ENCODE measurements around the gene PIGX. TPM values are rescaled to one million over a fixed set of nuclear protein-coding genes. Genes with fewer than 3 reads are reported as not detected.

PIGX gene
- total RNA-seq, result 10 to 100 TPM; 12.0 to 25.0 TPM

DNA sequence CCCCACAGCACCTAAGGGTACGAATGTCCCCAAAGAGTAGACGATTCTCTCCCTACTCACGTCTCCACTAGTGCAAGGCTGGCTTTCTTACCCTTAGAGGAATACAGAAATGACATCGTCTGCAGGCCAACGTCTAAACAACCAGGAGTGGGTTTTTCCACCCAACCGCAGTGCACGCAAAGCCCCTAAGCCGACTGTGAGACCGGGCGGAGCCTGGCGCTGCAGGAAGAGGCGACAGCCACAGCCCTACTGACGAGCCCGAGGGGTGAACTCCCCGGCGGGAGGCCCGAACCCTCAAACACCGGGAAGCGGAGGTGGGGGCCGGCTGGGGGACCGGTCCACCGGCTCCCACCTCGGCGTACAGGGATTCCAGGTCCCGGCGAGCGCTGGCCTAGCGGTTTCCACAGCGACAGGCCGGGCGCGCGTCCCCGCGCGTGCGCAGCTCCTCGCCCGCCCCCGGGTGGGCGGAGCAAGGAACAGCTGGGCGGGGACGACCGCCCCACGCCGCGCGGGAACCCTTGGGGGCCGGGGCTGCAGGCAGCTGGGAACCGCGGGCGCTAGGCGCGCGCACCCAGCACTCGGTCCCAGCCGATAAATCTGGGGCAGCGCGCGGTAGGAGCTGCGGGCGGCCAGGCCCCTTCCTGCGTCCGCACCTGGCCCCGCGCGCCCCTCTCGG is at the start of gene PIGX, which contains the start of gene CEP19:
Gene PIGX, plus strand, starts transcription at position 540 of the 676 bp plus-strand sequence.
Gene CEP19, minus strand, starts transcription at position 413 of the 676 bp plus-strand sequence. CDS start 3,593 bp downstream, outside the sequence.
- H3K27me3 ChIP-seq, result no peaks in the 10 kb centered on the region
- peak within 1 kb of the TSS; percentile 87 to 94 for H3K27ac ChIP-seq
- no peaks in the 10 kb centered on the region for H3K9me3 ChIP-seq
- no peaks in the 10 kb centered on the region for H3K36me3 ChIP-seq
- peak within 1 kb of the TSS; percentile 80 to 84 for H3K4me3 ChIP-seq
- peak; percentile 81 for DNase-seq (ENCODE audit: low spot score)
- peaks cover 0 to 19% of the 10 kb centered on the region in 2 donors for H3K4me1 ChIP-seq
- TF ChIP-seq, protein P1, sequence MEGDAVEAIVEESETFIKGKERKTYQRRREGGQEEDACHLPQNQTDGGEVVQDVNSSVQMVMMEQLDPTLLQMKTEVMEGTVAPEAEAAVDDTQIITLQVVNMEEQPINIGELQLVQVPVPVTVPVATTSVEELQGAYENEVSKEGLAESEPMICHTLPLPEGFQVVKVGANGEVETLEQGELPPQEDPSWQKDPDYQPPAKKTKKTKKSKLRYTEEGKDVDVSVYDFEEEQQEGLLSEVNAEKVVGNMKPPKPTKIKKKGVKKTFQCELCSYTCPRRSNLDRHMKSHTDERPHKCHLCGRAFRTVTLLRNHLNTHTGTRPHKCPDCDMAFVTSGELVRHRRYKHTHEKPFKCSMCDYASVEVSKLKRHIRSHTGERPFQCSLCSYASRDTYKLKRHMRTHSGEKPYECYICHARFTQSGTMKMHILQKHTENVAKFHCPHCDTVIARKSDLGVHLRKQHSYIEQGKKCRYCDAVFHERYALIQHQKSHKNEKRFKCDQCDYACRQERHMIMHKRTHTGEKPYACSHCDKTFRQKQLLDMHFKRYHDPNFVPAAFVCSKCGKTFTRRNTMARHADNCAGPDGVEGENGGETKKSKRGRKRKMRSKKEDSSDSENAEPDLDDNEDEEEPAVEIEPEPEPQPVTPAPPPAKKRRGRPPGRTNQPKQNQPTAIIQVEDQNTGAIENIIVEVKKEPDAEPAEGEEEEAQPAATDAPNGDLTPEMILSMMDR (IDR thresholded peaks at IDR 0.05), result peak in 1 of 2 donors; percentile 31

DNA sequence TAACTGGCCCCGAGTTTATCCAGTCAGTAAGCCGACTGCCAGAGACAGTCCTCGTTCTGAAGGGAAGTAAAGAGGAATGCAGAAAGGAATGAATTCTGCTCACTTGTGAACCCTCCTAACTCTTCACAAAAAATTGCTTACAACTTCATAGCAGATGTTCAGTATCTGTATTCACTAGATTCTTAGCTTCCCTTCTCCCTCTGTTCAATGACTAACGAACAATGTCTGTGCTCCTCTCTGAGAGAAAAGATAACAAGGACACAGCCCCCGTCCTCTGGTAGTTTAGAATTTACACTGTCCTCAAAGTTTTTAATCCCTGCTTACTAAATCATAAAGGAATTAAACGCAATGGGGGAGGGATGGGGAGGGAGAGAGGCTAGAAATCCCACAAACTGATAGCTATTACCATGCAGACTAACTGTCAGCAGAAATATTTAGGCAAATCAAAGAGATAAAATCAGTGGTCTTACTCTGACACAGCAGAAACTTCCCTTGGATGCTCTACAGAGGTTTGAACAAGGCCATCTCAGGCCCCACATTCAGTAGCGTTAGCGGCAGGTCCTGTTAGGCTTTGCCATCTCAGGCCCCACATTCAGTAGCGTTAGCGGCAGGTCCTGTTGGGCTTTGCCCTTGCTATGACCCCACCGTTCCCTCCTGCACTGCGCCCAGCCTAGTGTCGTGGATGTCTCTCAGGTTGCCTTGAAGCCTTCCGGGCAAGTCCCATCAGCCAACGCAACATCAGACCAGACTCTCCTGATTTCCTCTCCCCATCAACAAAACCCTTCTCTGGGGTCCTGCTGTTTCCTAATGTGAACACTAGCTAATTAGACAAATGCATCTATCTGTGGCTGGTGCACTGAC is 49.2 kb upstream of the PIGX start:
- TF ChIP-seq, protein P1 (IDR thresholded peaks at IDR 0.05), result no peak
- H3K36me3 ChIP-seq, result no peaks in the 10 kb centered on the region
- peaks cover 0 to 6% of the 10 kb centered on the region in 2 donors for H3K4me1 ChIP-seq
- H3K9me3 ChIP-seq, result no peaks in the 10 kb centered on the region
- no peak overlapping the region for H3K27ac ChIP-seq
- no peak overlapping the region for H3K4me3 ChIP-seq
- no peak for DNase-seq (ENCODE audit: low spot score)
- no peaks in the 10 kb centered on the region for H3K27me3 ChIP-seq

GRCh38 chr3:196666001-196666867 is 45.9 kb upstream of the PIGX start:
- Histone ChIP-seq H3K4me1 (peaks cover 0 to 6% of the 10 kb centered on the region in 2 donors), H3K36me3 (no peaks in the 10 kb centered on the region), H3K27ac (no peak overlapping the region), H3K4me3 (no peak overlapping the region), H3K9me3 (no peaks in the 10 kb centered on the region), H3K27me3 (no peaks in the 10 kb centered on the region)
- TF ChIP-seq, protein P1 (IDR thresholded peaks at IDR 0.05), result no peak
- DNase-seq (ENCODE audit: low spot score), result no peak

DNA sequence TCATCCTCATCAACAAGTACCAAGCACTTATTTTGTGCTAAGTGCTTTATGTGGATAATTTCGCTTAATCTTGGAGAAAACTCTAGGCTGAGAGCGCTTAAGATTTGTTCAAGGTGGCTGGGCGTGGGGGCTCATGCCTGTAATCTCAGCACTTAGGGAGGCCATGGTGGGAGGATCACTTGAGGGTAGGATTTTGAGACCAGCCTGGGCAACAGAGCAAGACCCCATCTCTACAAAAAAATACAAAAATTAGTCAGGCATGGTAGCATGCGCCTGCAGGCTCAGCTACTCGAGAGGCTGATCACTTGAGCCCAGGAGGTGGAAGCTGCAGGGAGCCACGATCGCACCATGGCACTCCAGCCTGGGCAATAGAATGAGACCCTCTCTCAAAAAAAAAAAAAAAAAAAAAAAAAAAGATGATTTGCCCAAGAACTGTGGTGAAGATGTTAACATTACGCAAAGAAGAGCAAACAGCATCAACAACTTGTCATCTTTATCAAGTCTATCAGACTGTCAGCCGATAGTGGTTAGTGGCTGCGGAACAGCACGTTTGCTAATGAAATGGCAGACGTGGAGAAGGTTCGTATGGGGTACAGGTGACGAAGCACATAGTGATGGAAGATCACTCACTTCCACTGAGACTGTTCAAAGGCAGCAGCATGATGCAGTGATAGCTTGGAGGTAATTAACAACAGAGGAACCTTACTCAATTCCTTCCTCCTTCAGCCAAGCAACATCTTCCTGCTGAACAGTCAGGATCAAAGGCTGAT is 44.9 kb upstream of the PIGX start:
- H3K27me3 ChIP-seq, result no peaks in the 10 kb centered on the region
- DNase-seq (ENCODE audit: low spot score), result no peak

More for the DNA sequence above, 44.9 kb upstream of the PIGX start:
- Histone ChIP-seq H3K36me3 (no peaks in the 10 kb centered on the region), H3K27ac (no peak overlapping the region), H3K4me1 (peaks cover 0 to 6% of the 10 kb centered on the region in 2 donors), H3K9me3 (no peaks in the 10 kb centered on the region), H3K4me3 (no peak overlapping the region)
- TF ChIP-seq, protein P1 (IDR thresholded peaks at IDR 0.05), result no peak
